T-cell (primary cell): Measurements from ENCODE around the gene TMEM35B. TPM values are rescaled to one million over a fixed set of nuclear protein-coding genes. Genes with fewer than 3 reads are reported as not detected.
"Not testable (repeated sequence)": the region's sequence is repeated elsewhere in the genome, so short reads cannot be mapped to it uniquely, and the experiment has no call there.

Experiments
- ATAC-seq, 4 experiments: fragments of 200-7000 bp in 3 of 4; fragments of 150-1000 bp in 1 of 4; cut with Tn5 transposase; replicated peaks in 1 of 4; 1 replicate in 3 of 4; 2 replicates in 1 of 4; pipeline ENCODE4 v1.10.0; 2021; ENCODE audit warnings: moderate library complexity in 3 of 4, mild to moderate bottlenecking in 2 of 4, moderate number of reproducible peaks in 1 of 4
- CTCF ChIA-PET, 2 donors: fragments of 300-600 bp; sonication (Branson Sonifier 250); formaldehyde crosslinking; loops; one replicate each; lab custom pipeline; 2022; ENCODE audit warnings: antibody characterized with exemption in 2 of 2; lab: Charles Lee
- POLR2A ChIA-PET, 2 donors: fragments of 300-600 bp; sonication (Branson Sonifier 250); formaldehyde crosslinking; loops; one replicate each; lab custom pipeline; 2022; ENCODE audit warnings: antibody characterized with exemption in 2 of 2; lab: Charles Lee
- DNase-seq, 35 experiments: peaks; one replicate each; pipeline versions ENCODE4 v3.0.0 to v3.0.0-alpha.2; 2013 to 2023
- H3K27ac ChIP-seq: one replicate; pipeline ENCODE4 v1.5.1; 2013; ENCODE audit warnings: low read length
- H3K27me3 ChIP-seq, 2 experiments: replicated peaks in 1 of 2; 1 replicate in 1 of 2; 2 replicates in 1 of 2; pipeline versions ENCODE4 v1.6.1 to v1.7.0; 2013; ENCODE audit warnings: low read length in 1 of 2, mixed read lengths in 1 of 2; ENCODE audit not compliant: control insufficient read depth in 2 of 2, insufficient read depth in 2 of 2; ENCODE audit errors: extremely low read depth in 1 of 2
- H3K36me3 ChIP-seq, 2 donors: 1 replicate in 1 of 2; 2 replicates in 1 of 2; pipeline versions ENCODE4 v1.6.1 to v1.7.0; 2013; ENCODE audit warnings: low read length in 1 of 2; ENCODE audit not compliant: control insufficient read depth in 2 of 2, insufficient read depth in 1 of 2; ENCODE audit errors: extremely low read depth in 1 of 2
- H3K4me1 ChIP-seq, 2 experiments: 1 replicate in 1 of 2; 2 replicates in 1 of 2; pipeline versions ENCODE4 v1.6.1 to v1.7.0; 2013; ENCODE audit warnings: low read length in 2 of 2, mixed read lengths in 1 of 2; ENCODE audit not compliant: insufficient read depth in 2 of 2, control insufficient read depth in 1 of 2; ENCODE audit errors: extremely low read depth in 1 of 2
- H3K4me3 ChIP-seq, 2 donors: 1 replicate in 1 of 2; 2 replicates in 1 of 2; pipeline versions ENCODE4 v1.5.1 to v1.7.0; 2013; ENCODE audit warnings: mild to moderate bottlenecking in 2 of 2, low read length in 1 of 2, moderate library complexity in 1 of 2; ENCODE audit not compliant: control insufficient read depth in 1 of 2; ENCODE audit errors: extremely low read depth in 1 of 2
- H3K9me3 ChIP-seq: 2 replicates; pipeline ENCODE4 v1.7.0; 2013
- H3K27ac Mint-ChIP-seq, 2 donors: one replicate each; pipeline ENCODE4 v1.8.0; 2020 to 2021; ENCODE audit warnings: mild to moderate bottlenecking in 2 of 2, mixed read lengths in 2 of 2
- H3K27me3 Mint-ChIP-seq, 2 donors: one replicate each; pipeline ENCODE4 v1.8.0; 2021 to 2022; ENCODE audit warnings: mixed read lengths in 2 of 2
- H3K36me3 Mint-ChIP-seq: one replicate; pipeline ENCODE4 v1.8.0; 2021; ENCODE audit warnings: mixed read lengths
- H3K4me1 Mint-ChIP-seq, 3 donors: one replicate each; pipeline ENCODE4 v1.8.0; 2020 to 2022; ENCODE audit warnings: mixed read lengths in 3 of 3, mild to moderate bottlenecking in 1 of 3
- H3K4me3 Mint-ChIP-seq, 3 donors: one replicate each; pipeline ENCODE4 v1.8.0; 2020 to 2022; ENCODE audit warnings: mild to moderate bottlenecking in 3 of 3, mixed read lengths in 3 of 3, moderate library complexity in 3 of 3
- H3K9me3 Mint-ChIP-seq, 3 donors: one replicate each; pipeline ENCODE4 v1.8.0; 2020 to 2022; ENCODE audit warnings: mixed read lengths in 3 of 3
- WGBS: methylation state at CpG from one replicate; pipeline ENCODE4 v1.1.5; 2013; ENCODE audit warnings: missing lambda C conversion rate; ENCODE audit not compliant: insufficient coverage; 5-methylcytosine and 5-hydroxymethylcytosine counted together
- total RNA-seq, 35 experiments: library from RNA in 6 of 35; stranded (reverse) in 6 of 35; fragments of 120-200 nt in 1 of 35; gene quantifications; one replicate each; pipeline versions ENCODE4 v1.2.1 to v1.2.4 and lab custom pipeline; 2013 to 2026

The TMEM35B gene
- total RNA-seq, 5 donors from 2014 or later (not counting 1 experiment from before 2014, with no cell fraction given): 12.4 to 51.6 (median 41.8) TPM

DNA sequence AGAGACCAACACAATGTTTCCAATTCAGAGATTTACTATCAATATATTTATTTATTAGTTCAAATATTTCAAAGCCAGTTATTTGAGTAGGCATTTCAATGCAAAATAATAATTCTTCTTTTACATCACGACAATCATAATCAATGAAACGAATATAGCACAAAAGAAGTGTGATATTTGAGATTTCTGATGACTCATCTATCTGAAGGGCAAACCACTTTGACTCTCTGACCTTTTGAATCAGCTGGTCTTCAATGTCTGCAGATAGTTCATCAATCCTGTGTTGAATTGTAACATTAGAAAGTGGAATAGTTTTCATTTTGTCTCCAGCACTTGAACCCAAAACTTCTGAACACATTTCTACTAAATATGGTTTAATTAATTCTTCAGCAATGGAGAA lies 3.0 kb upstream of the TMEM35B start:
- ChIA-PET CTCF (no interaction called here), POLR2A (no interaction called here)
- Histone ChIP-seq H3K9me3 (no peaks in the 10 kb centered on the region), H3K27ac (no peak overlapping the region), H3K36me3 (peaks cover 0 to 6% of the 10 kb centered on the region in 2 donors), H3K4me1 (peaks cover 8 to 21% of the 10 kb centered on the region in 2 experiments), H3K27me3 (no peaks in the 10 kb centered on the region), H3K4me3 (no peak overlapping the region)
- Mint-ChIP-seq H3K27me3 (no peaks in the 10 kb centered on the region), H3K4me3 (no peak overlapping the region), H3K9me3 (no peaks in the 10 kb centered on the region), H3K27ac (peak overlapping the region; percentile 11 to 32), H3K36me3 (peaks cover 12% of the 10 kb centered on the region), H3K4me1 (peaks cover 21 to 38% (median 29%) of the 10 kb centered on the region in 3 donors)
- no peak for ATAC-seq
- DNase-seq: no peak
- no CpG with 5 or more reads among the region's 2 CpGs for WGBS

DNA sequence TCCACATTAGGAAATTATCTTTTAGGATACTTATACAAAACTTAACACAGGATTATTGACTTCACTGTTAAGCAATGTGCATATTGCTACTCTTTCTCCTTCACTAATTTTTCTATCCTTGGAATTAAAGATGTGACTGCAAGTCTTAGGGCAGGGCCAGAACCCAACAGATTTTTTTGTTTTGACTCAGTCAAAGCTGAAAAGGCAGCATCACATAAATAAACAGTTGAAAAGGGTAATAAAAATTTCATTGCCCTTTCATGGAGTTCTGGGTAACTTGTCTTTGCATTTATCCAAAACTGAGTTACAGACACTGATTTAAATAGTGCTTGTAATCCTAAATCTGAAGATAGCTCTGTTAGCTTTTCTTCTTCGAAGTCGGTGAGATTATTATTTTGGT lies 1.9 kb upstream of the TMEM35B start:
- no peak overlapping the region for H3K27ac Mint-ChIP-seq
- peaks cover 30 to 48% (median 36%) of the 10 kb centered on the region in 3 donors for H3K4me1 Mint-ChIP-seq
- no peaks in the 10 kb centered on the region for H3K27me3 Mint-ChIP-seq
- POLR2A ChIA-PET: no interaction called here
- H3K4me3 Mint-ChIP-seq: no peak overlapping the region
- no peak overlapping the region for H3K27ac ChIP-seq
- no peak overlapping the region for H3K4me3 ChIP-seq
- DNase-seq: no peak
- peaks cover 8 to 31% of the 10 kb centered on the region in 2 experiments for H3K4me1 ChIP-seq
- H3K36me3 Mint-ChIP-seq: peaks cover 12% of the 10 kb centered on the region
- WGBS: no CpG with 5 or more reads among the region's 2 CpGs
- H3K9me3 ChIP-seq: no peaks in the 10 kb centered on the region
- H3K36me3 ChIP-seq: peaks cover 0 to 6% of the 10 kb centered on the region in 2 donors
- no peaks in the 10 kb centered on the region for H3K9me3 Mint-ChIP-seq
- no peaks in the 10 kb centered on the region for H3K27me3 ChIP-seq
- CTCF ChIA-PET: no interaction called here
- no peak for ATAC-seq

DNA sequence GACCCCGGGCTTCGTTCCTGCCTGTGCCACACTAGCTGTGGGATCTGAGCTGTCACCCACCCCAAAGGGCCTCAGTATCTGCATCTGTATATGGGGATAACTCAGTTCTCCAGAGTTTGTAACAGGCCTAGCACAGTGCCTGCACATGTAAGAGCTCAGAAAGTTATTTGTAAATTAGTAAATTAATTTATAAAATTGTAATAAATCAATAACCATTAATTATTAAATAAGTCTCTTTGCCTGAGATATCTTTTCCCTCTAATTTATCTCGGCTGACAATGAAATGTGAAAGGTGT lies 410 bp upstream of the TMEM35B start:
- H3K36me3 Mint-ChIP-seq: peaks cover 19% of the 10 kb centered on the region

DNA sequence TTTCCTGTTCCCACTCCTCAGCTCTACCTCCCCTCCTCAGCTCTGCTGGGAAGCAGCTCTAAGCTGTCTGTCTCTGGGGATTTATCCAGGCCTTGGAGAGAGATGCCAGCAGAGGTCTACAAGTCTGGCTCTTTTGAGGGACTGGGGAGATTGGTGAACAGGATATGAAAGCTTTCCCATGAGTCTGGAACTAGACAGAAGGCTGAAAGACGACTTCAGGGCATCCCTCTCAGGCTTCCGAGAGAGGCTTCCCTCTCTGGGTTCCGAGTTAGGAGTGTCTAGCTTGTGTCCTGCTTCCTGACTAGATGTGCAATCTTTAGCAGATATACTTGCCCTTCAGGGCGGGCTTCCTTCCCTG lies 733 bp downstream of the TMEM35B start:
- WGBS: no CpG with 5 or more reads among the region's 4 CpGs
- H3K4me1 ChIP-seq: peaks cover 8 to 33% of the 10 kb centered on the region in 2 experiments
- DNase-seq: peak in 2 of 35 experiments; percentile 2 to 28
- Mint-ChIP-seq H3K27me3 (no peaks in the 10 kb centered on the region), H3K4me3 (peak overlapping the region; percentile 93 to 99 (median 97)), H3K27ac (peak overlapping the region; percentile 94 to 96), H3K4me1 (peaks cover 30 to 62% (median 52%) of the 10 kb centered on the region in 3 donors), H3K9me3 (no peaks in the 10 kb centered on the region), H3K36me3 (peaks cover 19% of the 10 kb centered on the region)
- ChIA-PET CTCF (interaction anchor here (0.6 to 0.7 kb wide), 4 partner anchors 9 to 315 kb away, joined by 3 to 10 read pairs (median 4); no protein-coding TSS in a partner anchor), POLR2A (interaction anchor here (0.5 to 0.6 kb wide), 3 partner anchors 126 to 700 kb away, joined by 3 to 4 read pairs (median 3); no protein-coding TSS in a partner anchor)
- H3K36me3 ChIP-seq: peaks cover 0 to 18% of the 10 kb centered on the region in 2 donors
- peak overlapping the region; percentile 81 to 88 for H3K4me3 ChIP-seq
- no peaks in the 10 kb centered on the region for H3K9me3 ChIP-seq
- H3K27ac ChIP-seq: peak overlapping the region; percentile 83
- H3K27me3 ChIP-seq: no peaks in the 10 kb centered on the region
- peak; percentile 15 to 36 (median 20) for ATAC-seq

More for the DNA sequence above, 410 bp upstream of the TMEM35B start:
- no CpG with 5 or more reads among the region's 3 CpGs for WGBS
- Mint-ChIP-seq H3K27ac (peak overlapping the region; percentile 94 to 96), H3K4me1 (peaks cover 30 to 59% (median 49%) of the 10 kb centered on the region in 3 donors), H3K4me3 (peak overlapping the region; percentile 93 to 99 (median 97))
- Histone ChIP-seq H3K4me1 (peaks cover 8 to 33% of the 10 kb centered on the region in 2 experiments), H3K27ac (peak overlapping the region; percentile 83), H3K36me3 (peaks cover 0 to 17% of the 10 kb centered on the region in 2 donors), H3K4me3 (peak overlapping the region; percentile 81 to 88)
- ATAC-seq, H3K9me3 Mint-ChIP-seq, DNase-seq, H3K27me3 Mint-ChIP-seq, POLR2A ChIA-PET, H3K9me3 ChIP-seq, H3K27me3 ChIP-seq: not testable (repeated sequence)
- CTCF ChIA-PET: interaction anchor here (0.7 to 1.0 kb wide), 4 partner anchors 8 to 133 kb away, joined by 3 read pairs; no protein-coding TSS in a partner anchor

DNA sequence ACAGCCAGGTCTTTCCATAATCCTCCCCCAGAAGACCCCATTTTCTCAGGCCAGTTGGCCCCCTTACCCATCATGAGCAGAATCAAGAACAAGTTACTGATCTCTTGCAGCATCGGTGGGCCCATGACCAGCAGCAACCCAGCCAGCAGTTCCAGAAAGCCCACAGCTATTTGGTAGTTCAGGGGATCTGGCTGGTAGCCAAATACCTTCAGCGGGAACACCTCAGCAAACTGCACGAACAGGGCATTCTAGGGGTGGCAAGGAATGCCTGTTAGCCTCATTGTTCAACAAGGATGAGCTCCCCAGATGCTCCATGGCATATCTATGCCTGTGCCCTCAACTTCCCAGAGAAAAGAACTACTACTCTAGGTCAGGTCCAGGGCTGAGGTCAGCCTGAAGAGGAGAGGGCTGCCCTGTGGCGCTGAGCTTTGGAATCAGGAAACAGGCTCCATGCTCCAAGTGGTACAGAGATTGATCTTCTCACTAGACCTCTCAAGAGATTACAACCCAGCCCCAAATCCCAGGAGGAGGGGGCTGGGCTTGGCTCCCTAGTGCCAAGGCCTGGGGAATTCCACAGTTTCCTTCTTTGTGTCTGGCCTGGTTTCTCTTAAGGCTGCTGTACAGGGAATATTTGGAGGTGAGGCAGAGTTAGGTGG lies 1.3 kb downstream of the TMEM35B start:
- peak overlapping the region; percentile 94 to 96 for H3K27ac Mint-ChIP-seq
- Histone ChIP-seq H3K27ac (peak overlapping the region; percentile 83), H3K9me3 (no peaks in the 10 kb centered on the region), H3K36me3 (peaks cover 0 to 19% of the 10 kb centered on the region in 2 donors), H3K27me3 (no peaks in the 10 kb centered on the region), H3K4me1 (peaks cover 8 to 33% of the 10 kb centered on the region in 2 experiments), H3K4me3 (peak overlapping the region; percentile 81 to 88)
- no peaks in the 10 kb centered on the region for H3K27me3 Mint-ChIP-seq
- ATAC-seq (no peak), DNase-seq (peak in 1 of 35 experiments; percentile 14)
- peaks cover 19% of the 10 kb centered on the region for H3K36me3 Mint-ChIP-seq
- no peaks in the 10 kb centered on the region for H3K9me3 Mint-ChIP-seq
- H3K4me1 Mint-ChIP-seq: peaks cover 34 to 65% (median 52%) of the 10 kb centered on the region in 3 donors
- 92% methylated on average over 2 of the region's 4 CpGs for WGBS
- ChIA-PET CTCF (no interaction called here), POLR2A (interaction anchor here in 1 of 2 donors (0.5 kb wide), 1 partner anchor 414 kb away, joined by 4 read pairs; no protein-coding TSS in a partner anchor)
- H3K4me3 Mint-ChIP-seq: peak overlapping the region; percentile 93 to 99 (median 97)

DNA sequence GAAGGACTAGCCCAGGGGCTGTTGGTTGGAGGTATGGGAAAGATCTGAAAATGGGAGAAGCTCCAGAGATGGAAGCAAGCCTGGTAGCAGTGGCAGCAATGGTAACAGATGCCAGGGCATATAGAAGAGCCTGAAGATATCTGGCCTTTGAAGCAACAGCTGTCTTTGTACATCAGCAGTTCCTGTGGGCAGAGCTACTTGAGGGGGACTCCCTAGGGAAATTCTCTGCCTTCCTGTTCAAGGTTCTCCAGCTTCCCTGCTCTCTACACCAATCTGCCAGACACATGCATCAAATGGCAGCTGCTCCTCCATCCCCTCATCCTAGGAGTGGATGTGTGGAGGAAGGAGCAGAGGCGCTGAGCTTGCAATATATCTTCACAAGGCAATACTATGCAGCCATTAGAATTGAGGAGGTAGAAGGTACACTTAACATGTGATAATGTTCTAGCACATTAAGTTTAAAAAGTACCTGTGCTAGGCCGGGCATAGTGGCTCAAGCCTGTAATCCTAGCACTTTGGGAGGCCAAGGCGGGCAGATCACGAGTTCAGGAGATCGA lies 2.2 kb downstream of the TMEM35B start:
- no peak overlapping the region for H3K27ac ChIP-seq
- Mint-ChIP-seq H3K9me3 (no peaks in the 10 kb centered on the region), H3K36me3 (peaks cover 13% of the 10 kb centered on the region), H3K4me3 (peak overlapping the region; percentile 62 to 97 (median 93)), H3K27ac (peak overlapping the region; percentile 74 to 96), H3K27me3 (no peaks in the 10 kb centered on the region), H3K4me1 (peaks cover 44 to 67% (median 52%) of the 10 kb centered on the region in 3 donors)
- no peak for ATAC-seq
- H3K4me1 ChIP-seq: peaks cover 8 to 33% of the 10 kb centered on the region in 2 experiments
- H3K36me3 ChIP-seq: peaks cover 0 to 21% of the 10 kb centered on the region in 2 donors
- ChIA-PET POLR2A (no interaction called here), CTCF (no interaction called here)
- no peaks in the 10 kb centered on the region for H3K27me3 ChIP-seq
- DNase-seq: no peak
- no CpG with 5 or more reads among the region's 5 CpGs for WGBS
- H3K4me3 ChIP-seq: no peak overlapping the region
- H3K9me3 ChIP-seq: no peaks in the 10 kb centered on the region
